Endothelial cell of umbilical vein (primary cell): ENCODE results near the gene KCNE4. TPM values are rescaled to one million over a fixed set of nuclear protein-coding genes. Genes with fewer than 3 reads are reported as not detected.

Source experiments
- BruUV-seq: library from RNA; stranded (reverse); fragments of 400-500 nt; replicated peaks from 2 replicates; lab custom pipeline; 2021; lab: Mats Ljungman, UMichigan
- CTCF ChIA-PET: fragments of 300-600, 350-600 bp; sonication (Branson Sonifier 250); formaldehyde crosslinking; loops from one replicate; lab custom pipeline; 2021; ENCODE audit warnings: antibody characterized with exemption, inconsistent platforms; lab: Charles Lee
- POLR2A ChIA-PET: fragments of 300-600, 350-600 bp; sonication (Branson Sonifier 250); formaldehyde crosslinking; loops from one replicate; lab custom pipeline; 2021; ENCODE audit warnings: antibody characterized with exemption, inconsistent platforms; lab: Charles Lee
- DNase-seq: peaks from one replicate; pipeline ENCODE4 v3.0.0-alpha.2; 2011; ENCODE audit warnings: low read depth, low spot score
- FAIRE-seq: peaks from 2 replicates; lab custom pipeline; 2011; peaks lifted over from hg19 to GRCh38; lab: Jason Lieb, UNC
- H2AFZ ChIP-seq: 2 replicates; pipeline ENCODE4 v1.6.0; 2012; ENCODE audit warnings: low read depth, low read length, control low read depth, inconsistent platforms
- H3K27ac ChIP-seq: 2 replicates; pipeline ENCODE4 v1.5.1; 2011; ENCODE audit warnings: low read depth, mild to moderate bottlenecking, control low read depth, low read length, moderate library complexity; ENCODE audit not compliant: insufficient read depth
- H3K27me3 ChIP-seq, 2 experiments: 2 replicates each; pipeline versions ENCODE4 v1.6.0 to v1.6.1; 2011; ENCODE audit warnings: low read length in 2 of 2, mixed read lengths in 1 of 2; ENCODE audit not compliant: control insufficient read depth in 2 of 2, insufficient read depth in 2 of 2
- H3K36me3 ChIP-seq, 2 experiments: 2 replicates in 1 of 2; 3 replicates in 1 of 2; pipeline ENCODE4 v1.5.1; 2011; ENCODE audit warnings: low read length in 2 of 2, mild to moderate bottlenecking in 1 of 2, moderate library complexity in 1 of 2; ENCODE audit not compliant: control insufficient read depth in 2 of 2, insufficient read depth in 2 of 2; ENCODE audit errors: extremely low read depth in 1 of 2
- H3K4me1 ChIP-seq: 3 replicates; pipeline ENCODE4 v1.5.1; 2011; ENCODE audit warnings: mild to moderate bottlenecking, low read length; ENCODE audit not compliant: control insufficient read depth, insufficient read depth; ENCODE audit errors: extremely low read depth
- H3K4me2 ChIP-seq: 2 replicates; pipeline ENCODE4 v1.6.1; 2011; ENCODE audit warnings: low read length, control low read depth, mixed read lengths; ENCODE audit not compliant: insufficient read depth
- H3K4me3 ChIP-seq, 3 experiments: fragments of 200-600 bp in 1 of 3; sonication (generic), shearing (Covaris generic) in 1 of 3; replicated peaks in 1 of 3; 2 replicates each; pipeline ENCODE4 v1.5.1; 2011 to 2016; ENCODE audit warnings: control low read depth in 3 of 3, low read length in 3 of 3, mild to moderate bottlenecking in 2 of 3, inconsistent platforms in 1 of 3, low read depth in 1 of 3, moderate library complexity in 1 of 3; ENCODE audit not compliant: insufficient read depth in 1 of 3
- H3K79me2 ChIP-seq: 2 replicates; pipeline ENCODE4 v1.6.0; 2012; ENCODE audit warnings: low read length, inconsistent platforms; ENCODE audit not compliant: control insufficient read depth, insufficient read depth
- H3K9ac ChIP-seq: replicated peaks from 2 replicates; pipeline ENCODE3; 2011; ENCODE audit warnings: low read length, control low read depth; ENCODE audit not compliant: insufficient read depth; ENCODE audit errors: extremely low read depth
- H3K9me1 ChIP-seq: replicated peaks from 3 replicates; pipeline ENCODE4 v1.6.0; 2011; ENCODE audit warnings: mild to moderate bottlenecking, low read length; ENCODE audit not compliant: control insufficient read depth, insufficient read depth; ENCODE audit errors: extremely low read depth
- H3K9me3 ChIP-seq: replicated peaks from 2 replicates; pipeline ENCODE4 v1.5.1; 2012; ENCODE audit warnings: low read length, inconsistent platforms; ENCODE audit not compliant: control insufficient read depth, insufficient read depth
- H4K20me1 ChIP-seq: replicated peaks from 2 replicates; pipeline ENCODE3; 2011; ENCODE audit warnings: mild to moderate bottlenecking, low read length; ENCODE audit not compliant: control insufficient read depth, insufficient read depth; ENCODE audit errors: extremely low read depth
- EZH2 ChIP-seq: IDR thresholded peaks from 2 replicates; pipeline ENCODE4 v1.6.1; 2012; ENCODE audit warnings: borderline replicate concordance, low read depth, mild to moderate bottlenecking, moderate library complexity, low read length, inconsistent platforms; ENCODE audit not compliant: severe bottlenecking
- FOS ChIP-seq: IDR thresholded peaks from 2 replicates; pipeline ENCODE4 v1.6.1; 2011; ENCODE audit warnings: mild to moderate bottlenecking, low read length, moderate library complexity, borderline replicate concordance; ENCODE audit not compliant: insufficient read depth
- GATA2 ChIP-seq: IDR thresholded peaks from 2 replicates; pipeline ENCODE4 v1.7.0; 2011; ENCODE audit warnings: low read depth, mild to moderate bottlenecking, moderate library complexity, mixed read lengths, low read length; ENCODE audit not compliant: insufficient read length, insufficient read depth
- JUN ChIP-seq: IDR thresholded peaks from 2 replicates; pipeline ENCODE4 v1.6.1; 2011; ENCODE audit warnings: borderline replicate concordance, low read depth; ENCODE audit not compliant: insufficient read length, insufficient read depth
- MYC ChIP-seq: IDR thresholded peaks from one replicate; pipeline ENCODE4 v1.6.1; 2011; ENCODE audit warnings: mild to moderate bottlenecking, low read depth, low read length
- POLR2AphosphoS5 ChIP-seq: IDR thresholded peaks from 2 replicates; pipeline ENCODE4 v1.6.1; 2012; ENCODE audit warnings: low read depth, mild to moderate bottlenecking, control low read depth, low read length, moderate library complexity; ENCODE audit not compliant: insufficient read depth
- dilution Hi-C: fragments of 300-500 bp; cut with MboI; formaldehyde crosslinking; loops from one replicate; pipeline ENCODE4 v1.15.0; 2019; ENCODE audit warnings: low sequenced_read_pairs; ENCODE audit not compliant: extremely low pct_ligation_motif_present
- intact Hi-C: fragments of 100-400 bp; cut with micrococcal nuclease; formaldehyde crosslinking; loops from one replicate; pipeline ENCODE4 v1.10.0; 2022
- polyA plus RNA-seq, 4 experiments: library from polyadenylated mRNA; depleted of rRNA in 3 of 4; stranded (reverse) in 3 of 4; unstranded in 1 of 4; fragments of >200 nt; gene quantifications; 2 replicates each; pipeline versions ENCODE4 v1.2.1 to v1.2.3, GENCODE V29; 2011 to 2012; ENCODE audit warnings: missing spikeins in 1 of 4
- total RNA-seq: library from RNA; stranded (reverse); gene quantifications from 2 replicates; pipeline ENCODE4 v1.2.3, GENCODE V29; 2021
- TF ChIP-seq, protein P1 (sequence below): IDR thresholded peaks from 2 replicates; pipeline ENCODE4 v1.6.1; 2011; ENCODE audit not compliant: insufficient read depth, insufficient read length

The KCNE4 gene
- total and polyA plus RNA-seq, 2 donors (not counting 3 experiments of a cell fraction or from before 2014, with no cell fraction given) = 0.01 TPM; not detected in 1

DNA sequence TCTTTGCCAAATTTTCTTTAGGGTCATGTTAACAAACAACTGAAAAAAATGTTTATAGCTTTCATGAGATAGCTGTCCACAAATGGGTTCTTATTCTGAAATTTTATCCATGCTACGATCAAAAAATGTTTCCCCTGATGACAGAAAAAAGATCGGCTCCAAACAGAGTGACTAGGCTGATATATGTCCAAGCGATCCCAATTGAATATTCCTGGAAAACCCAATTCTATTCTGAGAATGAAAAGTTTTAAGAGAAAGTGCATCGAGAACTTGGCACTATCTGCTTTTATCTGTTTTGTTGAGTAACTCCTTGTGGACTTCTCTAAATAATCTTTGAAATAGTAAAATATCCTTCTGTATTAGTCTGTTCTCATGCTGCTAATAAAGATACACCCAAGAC, 19.1 kb downstream of the KCNE4 start:
- no peak overlapping the region for H2AFZ ChIP-seq
- no peak overlapping the region for H3K4me2 ChIP-seq
- H3K36me3 ChIP-seq = no peaks in the 10 kb centered on the region
- no peak for DNase-seq
- no peaks in the 10 kb centered on the region for H3K79me2 ChIP-seq
- no peaks in the 10 kb centered on the region for H3K9me3 ChIP-seq
- dilution Hi-C loops (no loop called here), intact Hi-C loops (no loop called here)
- ChIA-PET CTCF (interaction anchor here (1.0 to 1.5 kb wide), 2 partner anchors 11 to 17 kb away, joined by 3 read pairs; no protein-coding TSS in a partner anchor), POLR2A (no interaction called here)
- H3K4me1 ChIP-seq = no peaks in the 10 kb centered on the region
- no peaks in the 10 kb centered on the region for H3K27me3 ChIP-seq
- no peak overlapping the region for H3K4me3 ChIP-seq
- no peaks in the 10 kb centered on the region for H4K20me1 ChIP-seq
- no peak overlapping the region for H3K27ac ChIP-seq
- no peaks in the 10 kb centered on the region for H3K9me1 ChIP-seq
- no TSS peak for BruUV-seq
- FAIRE-seq = no peak
- H3K9ac ChIP-seq = no peak overlapping the region
- TF ChIP-seq MYC = no peak

GRCh38 chr2:223072826-223073225, 20.8 kb downstream of the KCNE4 start:
- Histone ChIP-seq H3K4me1 (no peaks in the 10 kb centered on the region), H3K4me2 (no peak overlapping the region), H3K9me3 (no peaks in the 10 kb centered on the region), H3K9me1 (no peaks in the 10 kb centered on the region), H3K36me3 (no peaks in the 10 kb centered on the region), H3K79me2 (no peaks in the 10 kb centered on the region), H3K4me3 (no peak overlapping the region), H4K20me1 (no peaks in the 10 kb centered on the region), H2AFZ (no peak overlapping the region), H3K9ac (no peak overlapping the region), H3K27ac (no peak overlapping the region), H3K27me3 (no peaks in the 10 kb centered on the region)
- no TSS peak for BruUV-seq
- no peak for FAIRE-seq
- POLR2A ChIA-PET = no interaction called here
- CTCF ChIA-PET = interaction anchor here (0.9 kb wide), 1 partner anchor 12 kb away, joined by 3 read pairs; no protein-coding TSS in a partner anchor
- DNase-seq = no peak
- no peak for TF ChIP-seq GATA2
- no peak for TF ChIP-seq FOS
- TF ChIP-seq, protein P1, sequence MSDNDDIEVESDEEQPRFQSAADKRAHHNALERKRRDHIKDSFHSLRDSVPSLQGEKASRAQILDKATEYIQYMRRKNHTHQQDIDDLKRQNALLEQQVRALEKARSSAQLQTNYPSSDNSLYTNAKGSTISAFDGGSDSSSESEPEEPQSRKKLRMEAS = no peak
- no peak for TF ChIP-seq POLR2AphosphoS5
- TF ChIP-seq EZH2 = no peak
- TF ChIP-seq JUN = no peak
- intact Hi-C loops = no loop called here
- dilution Hi-C loops = no loop called here
